ENCODE data around the gene MBD5.

The MBD5 gene

GRCh38 chr2:148218326-148219075 is 197.6 kb downstream of the MBD5 start:
- DNase-seq (ENCODE audit: low read depth, low spot score): no peak

DNA sequence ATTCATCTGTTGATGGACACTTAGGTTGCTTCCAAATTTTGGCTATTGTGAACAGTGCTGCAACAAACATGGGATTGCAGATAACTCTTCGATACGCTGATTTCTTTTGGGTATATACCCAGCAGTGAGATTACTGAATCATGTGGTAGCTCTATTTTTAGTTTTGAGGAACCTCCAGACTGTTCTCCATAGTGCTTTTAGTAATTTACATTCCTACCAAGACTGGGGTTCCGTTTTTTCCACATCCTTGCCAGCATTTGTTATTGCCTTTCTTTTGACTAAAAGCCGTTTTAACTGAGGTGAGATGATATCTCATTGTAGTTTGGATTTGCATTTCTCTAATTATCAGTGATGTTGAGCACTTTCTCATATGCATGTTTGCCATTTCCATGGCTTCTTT is 200.3 kb downstream of the MBD5 start:
- DNase-seq (ENCODE audit: low read depth, low spot score): no peak

GRCh38 chr2:148221926-148222325 is 201.0 kb downstream of the MBD5 start:
- DNase-seq (ENCODE audit: low read depth, low spot score): no peak

- no peak for DNase-seq (ENCODE audit: low read depth, low spot score)
Measured at GRCh38 chr2:148231858-148232257, 211.0 kb downstream of the MBD5 start.

DNA sequence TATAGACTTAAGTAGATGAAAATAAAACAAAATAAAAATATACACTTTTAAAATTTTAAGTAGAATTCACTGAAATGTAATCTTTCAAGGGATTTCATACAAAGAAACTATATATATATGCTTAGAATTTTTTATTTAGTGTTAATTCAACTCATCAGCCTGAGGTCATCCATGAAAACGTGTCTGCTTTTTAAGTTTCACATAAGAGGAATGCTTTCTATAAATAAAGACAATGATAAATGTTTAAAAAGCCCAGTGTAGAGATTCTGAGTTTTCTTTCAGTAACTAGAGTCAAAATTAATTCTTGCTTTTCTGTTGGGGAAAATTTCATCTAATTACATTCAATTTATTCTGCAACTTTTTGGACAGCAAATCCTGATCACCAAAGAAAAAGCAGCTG is 213.3 kb downstream of the MBD5 start:
- DNase-seq (ENCODE audit: low read depth, low spot score): no peak

GRCh38 chr2:148237911-148238310 is 217.0 kb downstream of the MBD5 start:
- DNase-seq (ENCODE audit: low read depth, low spot score): no peak

DNA sequence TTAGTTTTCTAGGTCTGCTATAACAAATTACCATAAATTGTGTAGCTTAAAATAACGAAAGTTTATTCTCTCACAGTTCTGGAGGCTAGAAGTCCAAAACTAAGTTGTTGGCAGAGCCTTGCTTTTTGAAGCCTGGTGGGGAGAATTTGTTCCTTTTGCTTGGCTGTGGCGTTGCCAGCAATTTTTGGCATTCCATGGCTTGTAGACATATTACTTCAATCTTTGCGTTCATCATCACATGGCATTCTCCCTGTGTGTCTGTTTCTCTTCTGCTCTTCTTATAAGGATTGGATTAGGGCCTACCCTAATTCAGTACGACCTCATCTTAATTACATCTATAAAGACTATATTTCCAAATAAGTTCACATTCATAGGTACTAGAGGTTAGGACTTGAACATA is 217.7 kb downstream of the MBD5 start:
- no peak for DNase-seq (ENCODE audit: low read depth, low spot score)

DNA sequence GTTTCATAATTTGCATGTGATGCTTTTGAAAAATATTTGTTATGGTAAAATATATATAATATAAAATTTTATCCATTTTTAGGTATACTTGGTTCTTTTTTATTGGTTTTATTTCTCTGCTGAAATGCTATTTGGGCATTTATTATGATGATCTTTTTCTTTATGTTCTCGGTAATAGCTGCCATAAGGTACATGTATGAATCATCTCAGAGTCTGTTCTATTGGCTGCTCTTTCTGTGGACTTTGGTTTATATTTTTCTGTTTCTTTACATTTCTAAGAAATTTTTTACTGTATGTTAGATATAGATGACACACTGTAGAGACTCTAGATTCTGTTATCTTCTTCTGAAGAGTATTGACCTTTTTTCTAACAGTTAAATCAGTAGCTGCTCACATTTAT is 219.9 kb downstream of the MBD5 start:
- DNase-seq (ENCODE audit: low read depth, low spot score): no peak

DNA sequence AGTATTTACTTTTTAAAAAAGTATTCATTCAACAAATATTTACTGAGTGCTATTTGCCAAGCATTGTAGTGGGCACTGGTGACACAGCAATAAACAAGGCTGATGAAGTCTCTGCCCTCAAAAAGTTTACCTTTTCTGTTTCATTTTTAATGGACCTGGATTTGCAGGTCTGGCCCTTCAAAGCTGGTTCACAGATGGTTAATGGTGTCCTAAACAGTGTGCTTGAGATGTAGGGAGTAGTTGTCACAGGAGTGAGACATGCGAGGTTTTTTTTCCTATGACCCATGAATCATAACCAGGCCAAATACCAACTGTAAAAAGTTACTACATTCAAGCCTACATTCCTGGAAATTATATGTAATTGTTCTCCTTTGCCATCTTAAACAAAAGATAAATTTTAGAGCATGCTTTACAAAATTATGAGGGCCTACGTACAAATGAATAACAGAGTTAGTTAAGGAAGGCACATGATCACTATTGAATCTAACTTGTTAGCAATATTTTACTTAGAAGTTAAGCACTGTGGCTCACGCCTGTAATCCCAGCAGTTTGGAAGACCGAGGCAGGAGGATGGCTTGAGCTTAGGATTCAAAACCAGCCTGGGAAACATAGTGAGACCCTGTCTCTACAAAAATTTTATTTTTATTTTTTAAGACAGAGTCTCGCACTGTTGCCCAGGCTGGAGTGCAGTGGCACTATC is 223.9 kb downstream of the MBD5 start:
- DNase-seq (ENCODE audit: low read depth, low spot score): no peak

DNA sequence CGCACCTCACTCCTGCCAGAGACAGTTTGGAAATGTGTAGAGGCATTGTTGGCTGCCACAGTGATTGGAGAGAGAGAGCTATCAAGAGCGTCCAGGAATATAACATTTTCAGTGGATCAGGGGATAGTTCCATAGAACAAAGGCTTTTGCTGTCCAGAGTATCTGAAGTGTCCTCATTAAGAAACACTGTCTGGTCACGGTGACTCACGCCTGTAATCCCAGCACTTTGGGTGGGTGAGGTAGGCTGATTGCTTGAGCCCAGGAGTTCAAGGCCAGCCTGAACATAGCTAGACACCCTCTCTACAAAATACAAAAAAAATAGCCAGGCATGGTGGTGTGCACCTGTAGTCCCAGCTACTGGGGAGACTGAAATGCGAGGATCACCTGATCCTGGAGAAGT is 231.1 kb downstream of the MBD5 start:
- DNase-seq (ENCODE audit: low read depth, low spot score): no peak

GRCh38 chr2:148252646-148253045 is 231.8 kb downstream of the MBD5 start:
- DNase-seq (ENCODE audit: low read depth, low spot score): no peak

- DNase-seq (ENCODE audit: low read depth, low spot score): no peak
Measured at GRCh38 chr2:148253685-148254084, 232.8 kb downstream of the MBD5 start.

DNA sequence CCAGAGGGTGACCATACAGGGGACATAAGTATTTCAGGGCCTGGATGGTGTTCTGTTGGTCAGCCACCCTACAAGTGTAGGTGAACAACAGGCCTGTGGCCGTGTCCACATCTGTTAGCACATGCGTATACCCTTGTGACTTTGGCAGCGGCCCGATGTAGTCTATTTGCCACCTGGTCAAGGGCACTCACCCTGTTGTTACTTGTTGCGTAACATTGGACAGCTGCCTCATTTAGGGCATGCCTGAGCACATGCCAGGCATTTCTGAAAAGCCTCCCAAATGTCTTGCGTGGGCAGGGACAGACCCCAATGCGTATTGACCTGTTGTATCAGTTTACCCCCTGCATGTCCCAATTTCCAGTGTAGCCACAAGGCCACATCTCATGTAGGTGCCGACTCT is 235.0 kb downstream of the MBD5 start:
- DNase-seq (ENCODE audit: low read depth, low spot score): no peak

- no peak for DNase-seq (ENCODE audit: low read depth, low spot score)
Measured at GRCh38 chr2:148257276-148257675, 236.4 kb downstream of the MBD5 start.

DNA sequence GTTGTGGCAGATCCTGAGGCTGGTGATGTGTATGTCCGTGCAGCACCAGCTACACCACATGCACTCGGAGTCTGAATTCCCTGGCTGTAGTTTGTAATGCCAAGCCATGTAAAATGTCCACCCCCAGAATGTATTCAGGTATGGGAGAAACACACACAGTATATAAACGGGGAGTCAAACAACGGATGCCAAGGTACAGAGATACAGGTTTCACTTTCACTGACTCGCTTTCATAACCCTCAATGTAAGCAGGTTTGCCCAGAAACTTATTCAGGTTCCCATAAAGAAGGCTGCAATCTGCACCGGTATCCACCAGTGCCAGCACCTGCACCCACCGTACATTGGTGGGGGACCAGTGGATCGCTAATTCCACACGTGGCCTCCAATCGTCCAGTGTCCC is 237.2 kb downstream of the MBD5 start:
- DNase-seq (ENCODE audit: low read depth, low spot score): no peak

GRCh38 chr2:148259674-148260073 is 238.8 kb downstream of the MBD5 start:
- no peak for DNase-seq (ENCODE audit: low read depth, low spot score)

DNA sequence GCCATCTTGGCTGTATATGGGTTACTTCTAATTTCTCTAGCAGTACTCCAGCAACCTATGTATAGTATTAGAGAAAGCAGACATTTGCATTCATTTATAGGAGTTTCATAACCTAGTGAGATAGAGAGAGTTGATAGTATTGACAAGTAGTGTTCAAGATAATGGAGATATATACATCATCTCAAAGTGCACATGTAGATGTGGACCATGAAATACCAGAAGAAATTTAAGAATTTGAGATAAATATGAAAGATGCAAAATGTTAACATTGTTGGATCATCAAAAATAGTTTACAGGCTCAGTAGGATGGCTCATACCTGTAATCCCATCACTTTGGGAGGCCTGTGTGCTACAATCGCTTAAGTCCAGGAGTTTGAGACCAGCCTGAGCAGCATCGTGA is 243.0 kb downstream of the MBD5 start:
- DNase-seq (ENCODE audit: low read depth, low spot score): no peak

DNA sequence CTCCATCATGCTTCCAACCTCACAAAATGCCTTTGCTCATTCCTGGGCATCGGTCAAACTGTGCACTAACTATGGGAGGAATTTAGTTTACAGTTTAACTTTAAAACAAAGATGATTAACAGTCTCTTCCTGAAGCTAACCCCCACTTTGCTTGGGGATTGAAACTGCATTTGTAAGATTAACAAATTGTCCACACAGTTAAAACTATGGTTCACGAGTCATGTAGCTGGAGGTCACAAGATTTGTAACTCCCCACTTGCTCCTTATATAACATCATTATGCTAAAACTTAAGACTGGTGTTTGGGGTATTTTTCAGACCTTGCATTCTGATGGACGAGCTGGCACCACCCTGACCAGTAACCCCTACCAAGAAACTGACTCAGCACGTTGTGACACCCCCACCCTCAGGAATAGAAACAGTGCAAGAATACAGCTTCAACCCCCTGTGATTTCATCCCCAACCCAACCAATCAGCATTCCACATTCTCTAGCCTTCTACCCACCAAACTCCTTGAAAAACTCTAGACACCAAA is 252.3 kb downstream of the MBD5 start:
- no peak for DNase-seq (ENCODE audit: low read depth, low spot score)

GRCh38 chr2:148279216-148279615 is 258.3 kb downstream of the MBD5 start:
- no peak for DNase-seq (ENCODE audit: low read depth, low spot score)

DNA sequence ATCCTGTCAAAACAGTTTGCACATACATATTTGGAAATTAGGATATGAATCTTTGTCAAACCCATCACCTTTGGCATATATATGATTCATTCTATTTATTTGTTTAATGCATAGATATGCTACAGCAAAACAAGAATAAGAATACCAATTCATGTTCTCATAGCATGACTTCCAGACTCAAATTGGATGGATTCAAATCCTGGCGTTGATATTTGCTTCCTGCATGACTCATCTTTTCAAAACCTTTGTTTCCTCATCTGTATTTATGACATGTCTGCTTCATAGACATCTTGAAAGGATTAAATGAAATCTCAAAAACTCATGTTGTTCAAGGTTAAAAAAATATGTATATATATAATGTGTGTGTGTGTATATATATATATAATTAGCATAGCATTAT is 261.3 kb downstream of the MBD5 start:
- no peak for DNase-seq (ENCODE audit: low read depth, low spot score)

- no peak for DNase-seq (ENCODE audit: low read depth, low spot score)
Measured at GRCh38 chr2:148292431-148292830, 271.5 kb downstream of the MBD5 start.

- no peak for DNase-seq (ENCODE audit: low read depth, low spot score)
Measured at GRCh38 chr2:148298196-148298595, 277.3 kb downstream of the MBD5 start.

- DNase-seq (ENCODE audit: low read depth, low spot score): no peak
Measured at GRCh38 chr2:148299616-148300015, 278.7 kb downstream of the MBD5 start.
